Body of pancreas (tissue), 4 donors: Measurements from ENCODE around the gene PRND. TPM values are rescaled to one million over a fixed set of nuclear protein-coding genes. Genes with fewer than 3 reads are reported as not detected.

Source experiments
- ATAC-seq: fragments of 150-250 bp; one replicate; pipeline ENCODE4 v1.9.1; 2016
- DNase-seq, 4 donors: peaks; one replicate each; pipeline ENCODE4 v3.0.0-alpha.2; 2019
- H3K27ac ChIP-seq, 4 donors: fragments of 200-600 bp; sonication (generic); 1 replicate in 3 of 4; 2 replicates in 1 of 4; pipeline versions ENCODE4 v1.5.1 to v1.6.1; 2016 to 2019; ENCODE audit warnings: mild to moderate bottlenecking in 1 of 4, mixed read lengths in 1 of 4, moderate library complexity in 1 of 4
- H3K27me3 ChIP-seq, 2 donors: fragments of 200-600 bp; sonication (generic); one replicate each; pipeline ENCODE4 v1.6.0; 2016; ENCODE audit warnings: mild to moderate bottlenecking in 1 of 2
- H3K36me3 ChIP-seq, 2 donors: fragments of 200-600 bp; sonication (generic); replicated peaks in 1 of 2; 2 replicates each; pipeline ENCODE4 v1.5.1; 2016; ENCODE audit warnings: low read depth in 2 of 2; ENCODE audit not compliant: insufficient read depth in 1 of 2
- H3K4me1 ChIP-seq: fragments of 200-600 bp; sonication (generic); one replicate; pipeline ENCODE4 v1.6.0; 2016
- H3K4me3 ChIP-seq, 2 donors: fragments of 200-600 bp; sonication (generic); 1 replicate in 1 of 2; 2 replicates in 1 of 2; pipeline ENCODE4 v1.5.1; 2016 to 2019
- H3K9me3 ChIP-seq, 3 donors: fragments of 200-600 bp; sonication (generic); 1 replicate in 2 of 3; 2 replicates in 1 of 3; pipeline ENCODE4 v1.5.1; 2016
- POLR2A ChIP-seq, 3 donors: fragments of 450-650 bp; IDR thresholded peaks; one replicate each; pipeline ENCODE4 v1.6.1; 2016; ENCODE audit warnings: antibody characterized with exemption in 3 of 3, mild to moderate bottlenecking in 2 of 3
- WGBS, 2 donors: methylation state at CpG; one replicate each; pipeline ENCODE4 v1.1.5; 2017; 5-methylcytosine and 5-hydroxymethylcytosine counted together
- intact Hi-C: fragments of 100-400 bp; cut with DNase I; formaldehyde crosslinking; loops from one replicate; pipeline ENCODE4 v1.15.1; 2023
- total RNA-seq, 2 donors: library from RNA; depleted of rRNA; stranded (reverse); fragments of >200 nt; gene quantifications; one replicate each; pipeline ENCODE4 v1.1.0, GENCODE V29; 2016
- TF ChIP-seq, protein P1 (sequence below), 7 experiments: fragments of 450-650 bp in 4 of 7; fragments of 200-600 bp in 3 of 7; sonication (generic) in 3 of 7; IDR thresholded peaks; one replicate each; pipeline ENCODE4 v1.5.1; 2016 to 2019; ENCODE audit warnings: antibody characterized with exemption in 7 of 7

PRND gene
- total RNA-seq, 2 donors from 2014 or later, result not detected

- intact Hi-C loops, result no loop called here
- no peaks in the 10 kb centered on the region for H3K9me3 ChIP-seq
- ATAC-seq, result no peak
- TF ChIP-seq POLR2A (IDR thresholded peaks at IDR 0.05), result no peak
- TF ChIP-seq, protein P1, sequence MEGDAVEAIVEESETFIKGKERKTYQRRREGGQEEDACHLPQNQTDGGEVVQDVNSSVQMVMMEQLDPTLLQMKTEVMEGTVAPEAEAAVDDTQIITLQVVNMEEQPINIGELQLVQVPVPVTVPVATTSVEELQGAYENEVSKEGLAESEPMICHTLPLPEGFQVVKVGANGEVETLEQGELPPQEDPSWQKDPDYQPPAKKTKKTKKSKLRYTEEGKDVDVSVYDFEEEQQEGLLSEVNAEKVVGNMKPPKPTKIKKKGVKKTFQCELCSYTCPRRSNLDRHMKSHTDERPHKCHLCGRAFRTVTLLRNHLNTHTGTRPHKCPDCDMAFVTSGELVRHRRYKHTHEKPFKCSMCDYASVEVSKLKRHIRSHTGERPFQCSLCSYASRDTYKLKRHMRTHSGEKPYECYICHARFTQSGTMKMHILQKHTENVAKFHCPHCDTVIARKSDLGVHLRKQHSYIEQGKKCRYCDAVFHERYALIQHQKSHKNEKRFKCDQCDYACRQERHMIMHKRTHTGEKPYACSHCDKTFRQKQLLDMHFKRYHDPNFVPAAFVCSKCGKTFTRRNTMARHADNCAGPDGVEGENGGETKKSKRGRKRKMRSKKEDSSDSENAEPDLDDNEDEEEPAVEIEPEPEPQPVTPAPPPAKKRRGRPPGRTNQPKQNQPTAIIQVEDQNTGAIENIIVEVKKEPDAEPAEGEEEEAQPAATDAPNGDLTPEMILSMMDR (IDR thresholded peaks at IDR 0.05), result no peak
- H3K4me3 ChIP-seq, result no peak overlapping the region
- H3K27ac ChIP-seq, result no peak overlapping the region
- H3K36me3 ChIP-seq, result no peaks in the 10 kb centered on the region
- H3K27me3 ChIP-seq, result no peaks in the 10 kb centered on the region
- DNase-seq, result no peak
- no peaks in the 10 kb centered on the region for H3K4me1 ChIP-seq
- 60 to 62% methylated on average over 4 to 5 of the region's 5 CpGs for WGBS, 2 donors
Measured at GRCh38 chr20:4729265-4729664, 7.6 kb downstream of the PRND start.

DNA sequence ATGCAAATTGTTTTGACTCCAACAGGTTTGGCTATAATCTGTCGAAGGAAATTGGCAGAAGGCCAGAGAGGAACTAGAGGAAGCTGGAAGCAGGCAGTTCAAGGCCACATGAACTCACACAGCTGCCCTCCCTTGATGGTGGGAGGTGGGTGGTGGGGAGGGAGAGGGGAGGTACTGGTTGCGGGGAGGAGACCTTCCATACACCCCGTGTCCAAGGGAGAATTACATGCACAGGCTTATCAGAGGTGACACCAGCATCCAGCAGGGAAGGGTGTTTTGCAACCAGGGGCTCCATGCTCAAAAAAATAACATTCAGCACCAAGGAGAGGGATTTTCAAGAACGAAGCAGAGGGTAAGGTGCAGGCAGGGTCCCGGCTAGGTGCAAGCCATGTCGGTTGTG is 9.1 kb downstream of the PRND start:
- ATAC-seq (no peak), DNase-seq (peak in 1 of 4 donors; percentile 14)
- Histone ChIP-seq H3K27me3 (no peaks in the 10 kb centered on the region), H3K4me1 (no peaks in the 10 kb centered on the region), H3K9me3 (no peaks in the 10 kb centered on the region), H3K27ac (no peak overlapping the region), H3K36me3 (no peaks in the 10 kb centered on the region), H3K4me3 (no peak overlapping the region)
- no peak for TF ChIP-seq POLR2A (IDR thresholded peaks at IDR 0.05)
- TF ChIP-seq, protein P1 (IDR thresholded peaks at IDR 0.05), result no peak
- intact Hi-C loops, result no loop called here
- WGBS, 2 donors, result 6 to 29% methylated on average over 6 of the region's 6 CpGs

DNA sequence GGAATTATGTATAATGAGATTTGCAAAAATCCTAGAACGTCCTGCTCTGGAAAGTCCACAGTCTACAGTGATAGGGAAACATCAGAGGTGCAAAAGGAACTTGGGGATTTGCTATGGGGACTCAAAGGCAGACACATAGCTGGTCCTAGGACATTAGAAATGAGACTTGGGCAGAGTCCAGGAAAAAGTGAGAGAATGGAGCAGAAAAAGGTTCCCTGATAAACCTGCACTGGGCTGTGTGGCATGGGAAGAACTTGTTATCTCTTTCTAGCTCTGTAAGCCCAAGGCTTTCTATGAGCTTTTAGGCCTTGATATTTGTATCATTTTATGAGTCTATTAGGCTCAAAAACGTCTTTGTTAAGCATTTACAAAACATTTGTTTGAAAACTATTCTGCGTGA is 15.2 kb downstream of the PRND start:
- Histone ChIP-seq H3K36me3 (no peaks in the 10 kb centered on the region), H3K4me1 (no peaks in the 10 kb centered on the region), H3K27ac (no peak overlapping the region), H3K9me3 (no peaks in the 10 kb centered on the region), H3K4me3 (no peak overlapping the region), H3K27me3 (no peaks in the 10 kb centered on the region)
- intact Hi-C loops, result no loop called here
- no peak for TF ChIP-seq POLR2A (IDR thresholded peaks at IDR 0.05)
- TF ChIP-seq, protein P1 (IDR thresholded peaks at IDR 0.05), result no peak
- 65% methylated on average over 3 of the region's 3 CpGs for WGBS, 2 donors
- ATAC-seq (no peak), DNase-seq (no peak)

- DNase-seq, result no peak
- no peaks in the 10 kb centered on the region for H3K4me1 ChIP-seq
- no peaks in the 10 kb centered on the region for H3K36me3 ChIP-seq
- intact Hi-C loops, result no loop called here
- no peak overlapping the region for H3K4me3 ChIP-seq
- H3K27me3 ChIP-seq, result no peaks in the 10 kb centered on the region
- ATAC-seq, result no peak
- TF ChIP-seq, protein P1 (IDR thresholded peaks at IDR 0.05), result no peak
- TF ChIP-seq POLR2A (IDR thresholded peaks at IDR 0.05), result no peak
- H3K9me3 ChIP-seq, result no peaks in the 10 kb centered on the region
- H3K27ac ChIP-seq, result no peak overlapping the region
- WGBS, 2 donors, result 83 to 90% methylated on average over 8 of the region's 8 CpGs
Measured at GRCh38 chr20:4737857-4738627, 16.3 kb downstream of the PRND start.
